GM12878 (cell line): Measurements from ENCODE around the gene PLK2. TPM values are rescaled to one million over a fixed set of nuclear protein-coding genes. Genes with fewer than 3 reads are reported as not detected.

Experiments used
- ATAC-seq: fragments of 200-7000 bp; cut with Tn5 transposase; 3 replicates; pipeline ENCODE4 v1.9.1; 2020; ENCODE audit warnings: mild to moderate bottlenecking, moderate library complexity
- BruUV-seq: library from RNA; stranded (reverse); fragments of 400-500 nt; replicated peaks from 2 replicates; lab custom pipeline; 2021; lab: Mats Ljungman, UMichigan
- CTCF ChIA-PET: fragments of 300-600 bp; sonication (Branson Sonifier 250); formaldehyde crosslinking; extraction: SDS; loops from one replicate; lab custom pipeline; 2021; ENCODE audit warnings: inconsistent platforms; lab: Yijun Ruan, JAX
- POLR2A ChIA-PET: fragments of 350-600 bp; formaldehyde crosslinking; extraction: SDS; loops from one replicate; lab custom pipeline; 2021; ENCODE audit warnings: inconsistent platforms; lab: Charles Lee
- RAD21 ChIA-PET: fragments of 300-600 bp; sonication (Branson Sonifier 250); formaldehyde crosslinking; loops from one replicate; lab custom pipeline; 2023; ENCODE audit warnings: antibody characterized with exemption; ENCODE audit not compliant: unreplicated experiment; lab: Charles Lee
- SMC1A ChIA-PET: fragments of 300-600 bp; sonication (Branson Sonifier 250); formaldehyde crosslinking; loops from one replicate; lab custom pipeline; 2023; ENCODE audit not compliant: unreplicated experiment, uncharacterized antibody; lab: Charles Lee
- DNase-seq: peaks from one replicate; pipeline ENCODE4 v3.0.0-alpha.2; 2011; ENCODE audit warnings: low read depth, low spot score
- FAIRE-seq: peaks from 3 replicates; lab custom pipeline; 2011; peaks lifted over from hg19 to GRCh38; lab: Jason Lieb, UNC
- H2AFZ ChIP-seq: 2 replicates; pipeline ENCODE4 v1.6.0; 2011; ENCODE audit warnings: low read depth, low read length, control low read depth; ENCODE audit not compliant: control insufficient read depth
- H3K27ac ChIP-seq: 2 replicates; pipeline ENCODE4 v1.5.1; 2011; ENCODE audit warnings: control low read depth; ENCODE audit not compliant: control insufficient read depth, insufficient read depth
- H3K27me3 ChIP-seq, 2 experiments: replicated peaks in 1 of 2; 2 replicates each; pipeline versions ENCODE4 v1.6.0 to v1.6.1; 2011; ENCODE audit warnings: low read length in 1 of 2; ENCODE audit not compliant: control insufficient read depth in 2 of 2, insufficient read depth in 2 of 2
- H3K36me3 ChIP-seq, 2 experiments: 2 replicates each; pipeline ENCODE4 v1.5.1; 2011; ENCODE audit warnings: low read length in 1 of 2; ENCODE audit not compliant: control insufficient read depth in 2 of 2, insufficient read depth in 2 of 2
- H3K4me1 ChIP-seq: 2 replicates; pipeline ENCODE4 v1.6.1; 2011; ENCODE audit warnings: mild to moderate bottlenecking, low read length, moderate library complexity, mixed read lengths; ENCODE audit not compliant: control insufficient read depth, insufficient read depth
- H3K4me2 ChIP-seq: 2 replicates; pipeline ENCODE4 v1.6.0; 2011; ENCODE audit warnings: control low read depth; ENCODE audit not compliant: control insufficient read depth, insufficient read depth
- H3K4me3 ChIP-seq: fragments of 200-600 bp; sonication (generic); 2 replicates; pipeline ENCODE4 v1.5.1; 2016
- H3K79me2 ChIP-seq: 2 replicates; pipeline ENCODE4 v1.6.0; 2011; ENCODE audit warnings: low read length; ENCODE audit not compliant: control insufficient read depth, insufficient read depth
- H3K9ac ChIP-seq: 2 replicates; pipeline ENCODE4 v1.8.0; 2011; ENCODE audit warnings: low read length, control low read depth, mixed read lengths; ENCODE audit not compliant: control insufficient read depth, insufficient read depth
- H3K9me3 ChIP-seq: replicated peaks from 3 replicates; pipeline ENCODE4 v1.5.1; 2011; ENCODE audit warnings: mild to moderate bottlenecking, low read length; ENCODE audit not compliant: control insufficient read depth, insufficient read depth
- H4K20me1 ChIP-seq: 2 replicates; pipeline ENCODE4 v1.6.0; 2011; ENCODE audit not compliant: control insufficient read depth, insufficient read depth
- ATF7 ChIP-seq: fragments of 450-650 bp; IDR thresholded peaks from 2 replicates; pipeline ENCODE4 v1.6.1; 2016; ENCODE audit warnings: low read depth, mild to moderate bottlenecking
- EP300 ChIP-seq, 2 experiments: fragments of 150-350 bp in 1 of 2; IDR thresholded peaks; 2 replicates each; pipeline ENCODE4 v1.6.1; 2011 to 2012; ENCODE audit warnings: low read depth in 2 of 2, low read length in 2 of 2, borderline replicate concordance in 1 of 2, improper control_type of control experiment in 1 of 2, inconsistent platforms in 1 of 2; ENCODE audit not compliant: control insufficient read depth in 1 of 2
- ETV6 ChIP-seq, 2 experiments: fragments of 450-650 bp in 1 of 2; IDR thresholded peaks in 1 of 2; conservative IDR thresholded peaks in 1 of 2; 2 replicates each; pipeline ENCODE4 v1.6.1; 2014; ENCODE audit warnings: antibody characterized with exemption in 1 of 2, borderline replicate concordance in 1 of 2, low read depth in 1 of 2, mild to moderate bottlenecking in 1 of 2, moderate library complexity in 1 of 2
- GABPA ChIP-seq: IDR thresholded peaks from 2 replicates; pipeline ENCODE4 v1.6.1; 2014; ENCODE audit warnings: antibody characterized with exemption, low read depth, mild to moderate bottlenecking, inconsistent platforms
- IKZF1 ChIP-seq: fragments of 450-650 bp; conservative IDR thresholded peaks from 2 replicates; pipeline ENCODE4 v1.6.1; 2017; ENCODE audit warnings: antibody characterized with exemption, mild to moderate bottlenecking
- IKZF2 ChIP-seq, 2 experiments: fragments of 450-650 bp; IDR thresholded peaks; 2 replicates each; pipeline ENCODE4 v1.6.1; 2017; ENCODE audit warnings: mild to moderate bottlenecking in 2 of 2, moderate library complexity in 2 of 2
- JUNB ChIP-seq: IDR thresholded peaks from 2 replicates; pipeline ENCODE4 v1.6.1; 2016; ENCODE audit warnings: antibody characterized with exemption, mild to moderate bottlenecking
- MTA2 ChIP-seq: fragments of 450-650 bp; IDR thresholded peaks from 2 replicates; pipeline ENCODE4 v1.6.1; 2016; ENCODE audit warnings: low read depth, mild to moderate bottlenecking, moderate library complexity
- NFYB ChIP-seq: IDR thresholded peaks from 2 replicates; pipeline ENCODE4 v1.6.1; 2011; ENCODE audit warnings: low read depth, mild to moderate bottlenecking, low read length, improper control_type of control experiment, moderate library complexity; ENCODE audit not compliant: insufficient read depth
- NR2C1 ChIP-seq: fragments of 450-650 bp; IDR thresholded peaks from 2 replicates; pipeline ENCODE4 v1.6.1; 2017; ENCODE audit warnings: antibody characterized with exemption, mild to moderate bottlenecking, moderate library complexity
- PAX8 ChIP-seq: fragments of 450-650 bp; IDR thresholded peaks from 2 replicates; pipeline ENCODE4 v1.6.1; 2017; ENCODE audit warnings: mild to moderate bottlenecking, moderate library complexity
- RAD51 ChIP-seq: fragments of 450-650 bp; IDR thresholded peaks from 2 replicates; pipeline ENCODE4 v1.6.1; 2016; ENCODE audit warnings: moderate library complexity, mild to moderate bottlenecking, inconsistent platforms
- SMAD1 ChIP-seq: fragments of 450-650 bp; IDR thresholded peaks from 2 replicates; pipeline ENCODE4 v1.6.1; 2018; ENCODE audit warnings: mild to moderate bottlenecking, low read depth; ENCODE audit not compliant: partially characterized antibody
- SUZ12 ChIP-seq: fragments of 200-600 bp; sonication (generic); IDR thresholded peaks from one replicate; pipeline ENCODE4 v1.6.1; 2018; ENCODE audit warnings: antibody characterized with exemption, mild to moderate bottlenecking; ENCODE audit not compliant: unreplicated experiment
- YBX1 ChIP-seq: fragments of 450-650 bp; IDR thresholded peaks from 2 replicates; pipeline ENCODE4 v1.6.1; 2016; ENCODE audit warnings: antibody characterized with exemption
- WGBS: methylation state at CpG from one replicate; pipeline ENCODE4 v1.1.6; 2016; ENCODE audit warnings: low lambda C conversion rate; ENCODE audit not compliant: insufficient replicate concordance, insufficient coverage; ENCODE audit errors: missing lambda C conversion rate; 5-methylcytosine and 5-hydroxymethylcytosine counted together
- in situ Hi-C: fragments of 300-500 bp; cut with MboI; formaldehyde crosslinking; loops from 9 replicates; pipeline ENCODE4 v1.14.3; 2018; ENCODE audit warnings: mixed read lengths
- intact Hi-C: fragments of 100-400 bp; cut with micrococcal nuclease; formaldehyde crosslinking; loops from one replicate; pipeline ENCODE4 v1.14.2; 2022; ENCODE audit not compliant: unreplicated experiment
- polyA plus RNA-seq, 11 experiments: library from polyadenylated mRNA; depleted of rRNA in 4 of 11; unstranded in 6 of 11; stranded (reverse) in 5 of 11; fragments of >200 nt; fragmentation: Nextera tagmentation in 4 of 11; fragmentation: Illumina TruSeq in 1 of 11; extraction: Ambion mirVana in 4 of 11; extraction: Trizol in 1 of 11; gene quantifications; 1 replicate in 1 of 11; 2 replicates in 10 of 11; pipeline versions ENCODE4 v1.2.1 to v1.2.3, GENCODE V29; 2011 to 2016; ENCODE audit warnings: inconsistent platforms in 2 of 11, missing spikeins in 2 of 11, low read depth in 1 of 11
- total RNA-seq, 4 experiments: library from RNA; depleted of rRNA in 3 of 4; stranded (reverse); fragments of >200 nt in 3 of 4; fragmentation: Illumina TruSeq in 1 of 4; extraction: Trizol in 1 of 4; gene quantifications; 2 replicates each; pipeline versions ENCODE4 v1.2.1 to v1.2.3, GENCODE V29; 2013 to 2021
- TF ChIP-seq, protein P1 (sequence below): fragments of 450-650 bp; formaldehyde crosslinking; IDR thresholded peaks from 2 replicates; pipeline ENCODE4 v1.4.0; 2022; ENCODE audit warnings: mild to moderate bottlenecking, moderate library complexity
- TF ChIP-seq, protein P2 (sequence below): fragments of 450-650 bp; IDR thresholded peaks from 2 replicates; pipeline ENCODE4 v1.6.1; 2017; ENCODE audit warnings: low read depth, mild to moderate bottlenecking, moderate library complexity
- TF ChIP-seq, protein P3 (sequence below): IDR thresholded peaks from 2 replicates; pipeline ENCODE4 v1.6.1; 2011; ENCODE audit warnings: mild to moderate bottlenecking, low read depth, low read length, moderate library complexity; ENCODE audit not compliant: insufficient replicate concordance

Gene PLK2
- total and polyA plus RNA-seq, 10 of the 15 experiments (the other 5 are each of a cell fraction or from before 2014, with no cell fraction given): 0.07 to 3.9 (median 0.52) TPM

DNA sequence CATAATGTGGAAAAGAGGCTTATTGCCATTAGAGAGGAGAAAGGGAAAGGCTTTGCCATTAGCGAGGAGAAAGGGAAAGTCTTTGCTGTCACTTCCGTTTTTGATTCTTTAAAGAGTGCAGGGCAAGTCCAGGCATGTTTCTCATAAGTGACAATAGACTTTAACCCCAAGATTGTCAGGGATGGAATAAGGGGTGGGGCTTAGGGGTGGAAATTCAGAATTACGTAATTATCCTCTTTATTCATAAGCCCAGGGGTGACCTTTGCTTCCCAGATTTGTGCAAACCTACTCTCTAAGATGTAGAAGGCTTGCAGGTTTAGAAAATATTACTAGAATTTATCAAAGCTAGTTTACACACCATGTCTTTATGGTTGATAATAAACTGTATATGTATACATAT lies 2.3 kb upstream of the PLK2 start:
- intact Hi-C loops (loop anchor here (1.0 to 10.0 kb wide), 4 partner anchors 63 to 1557 kb away; partner anchors contain the start of gene SETD9), in situ Hi-C loops (loop anchor here (5.0 to 25.0 kb wide), 3 partner anchors 800 to 1550 kb away; partner anchors contain the start of gene SETD9)
- Histone ChIP-seq H3K4me1 (peaks cover 12% of the 10 kb centered on the region), H3K4me3 (no peak overlapping the region), H3K27ac (peak overlapping the region; percentile 30; the same call in 1 of the 2 replicates), H3K79me2 (no peaks in the 10 kb centered on the region), H3K9me3 (no peaks in the 10 kb centered on the region), H2AFZ (peak overlapping the region; percentile 46), H3K27me3 (peaks cover 2 to 8% of the 10 kb centered on the region in 2 experiments; a peak in 3 of 4 replicates), H4K20me1 (no peaks in the 10 kb centered on the region), H3K9ac (no peak overlapping the region), H3K4me2 (no peak overlapping the region), H3K36me3 (no peaks in the 10 kb centered on the region)
- ATAC-seq: no peak
- CTCF ChIA-PET: interaction anchor here (0.6 to 6.8 kb wide), 18 partner anchors 14 to 1163 kb away, joined by 3 to 80 read pairs (median 8); no protein-coding TSS in a partner anchor
- RAD21 ChIA-PET: interaction anchor here (1.4 to 6.3 kb wide), 5 partner anchors 683 to 1551 kb away, joined by 3 to 42 read pairs (median 22); no protein-coding TSS in a partner anchor
- SMC1A ChIA-PET: interaction anchor here (1.0 to 4.7 kb wide), 9 partner anchors 44 to 1163 kb away, joined by 3 to 38 read pairs (median 7); no protein-coding TSS in a partner anchor
- WGBS: 37% methylated on average over 3 of the region's 3 CpGs
- POLR2A ChIA-PET: no interaction called here
- no peak for DNase-seq
- no peak for FAIRE-seq
- no TSS peak for BruUV-seq
- TF ChIP-seq IKZF1: peak; percentile 59
- TF ChIP-seq JUNB: no peak
- TF ChIP-seq, protein P1, sequence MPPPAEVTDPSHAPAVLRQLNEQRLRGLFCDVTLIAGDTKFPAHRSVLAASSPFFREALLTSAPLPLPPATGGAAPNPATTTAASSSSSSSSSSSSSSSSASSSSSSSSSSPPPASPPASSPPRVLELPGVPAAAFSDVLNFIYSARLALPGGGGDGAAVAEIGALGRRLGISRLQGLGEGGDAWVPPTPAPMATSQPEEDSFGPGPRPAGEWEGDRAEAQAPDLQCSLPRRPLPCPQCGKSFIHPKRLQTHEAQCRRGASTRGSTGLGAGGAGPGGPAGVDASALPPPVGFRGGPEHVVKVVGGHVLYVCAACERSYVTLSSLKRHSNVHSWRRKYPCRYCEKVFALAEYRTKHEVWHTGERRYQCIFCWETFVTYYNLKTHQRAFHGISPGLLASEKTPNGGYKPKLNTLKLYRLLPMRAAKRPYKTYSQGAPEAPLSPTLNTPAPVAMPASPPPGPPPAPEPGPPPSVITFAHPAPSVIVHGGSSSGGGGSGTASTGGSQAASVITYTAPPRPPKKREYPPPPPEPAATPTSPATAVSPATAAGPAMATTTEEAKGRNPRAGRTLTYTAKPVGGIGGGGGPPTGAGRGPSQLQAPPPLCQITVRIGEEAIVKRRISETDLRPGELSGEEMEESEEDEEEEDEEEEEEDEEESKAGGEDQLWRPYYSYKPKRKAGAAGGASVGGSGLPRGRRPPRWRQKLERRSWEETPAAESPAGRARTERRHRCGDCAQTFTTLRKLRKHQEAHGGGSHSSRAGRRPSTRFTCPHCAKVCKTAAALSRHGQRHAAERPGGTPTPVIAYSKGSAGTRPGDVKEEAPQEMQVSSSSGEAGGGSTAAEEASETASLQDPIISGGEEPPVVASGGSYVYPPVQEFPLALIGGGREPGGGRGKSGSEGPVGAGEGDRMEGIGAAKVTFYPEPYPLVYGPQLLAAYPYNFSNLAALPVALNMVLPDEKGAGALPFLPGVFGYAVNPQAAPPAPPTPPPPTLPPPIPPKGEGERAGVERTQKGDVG (CRISPR knock-in tag): no peak
- 0 out of 2 replicates have a peak, but pooled peaks have one; percentile 11 for TF ChIP-seq GABPA
- no peak for TF ChIP-seq YBX1
- TF ChIP-seq, protein P2, sequence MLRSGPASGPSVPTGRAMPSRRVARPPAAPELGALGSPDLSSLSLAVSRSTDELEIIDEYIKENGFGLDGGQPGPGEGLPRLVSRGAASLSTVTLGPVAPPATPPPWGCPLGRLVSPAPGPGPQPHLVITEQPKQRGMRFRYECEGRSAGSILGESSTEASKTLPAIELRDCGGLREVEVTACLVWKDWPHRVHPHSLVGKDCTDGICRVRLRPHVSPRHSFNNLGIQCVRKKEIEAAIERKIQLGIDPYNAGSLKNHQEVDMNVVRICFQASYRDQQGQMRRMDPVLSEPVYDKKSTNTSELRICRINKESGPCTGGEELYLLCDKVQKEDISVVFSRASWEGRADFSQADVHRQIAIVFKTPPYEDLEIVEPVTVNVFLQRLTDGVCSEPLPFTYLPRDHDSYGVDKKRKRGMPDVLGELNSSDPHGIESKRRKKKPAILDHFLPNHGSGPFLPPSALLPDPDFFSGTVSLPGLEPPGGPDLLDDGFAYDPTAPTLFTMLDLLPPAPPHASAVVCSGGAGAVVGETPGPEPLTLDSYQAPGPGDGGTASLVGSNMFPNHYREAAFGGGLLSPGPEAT: 0 out of 2 replicates have a peak, but pooled peaks have one; percentile 26
- no peak for TF ChIP-seq SMAD1
- TF ChIP-seq, protein P3, sequence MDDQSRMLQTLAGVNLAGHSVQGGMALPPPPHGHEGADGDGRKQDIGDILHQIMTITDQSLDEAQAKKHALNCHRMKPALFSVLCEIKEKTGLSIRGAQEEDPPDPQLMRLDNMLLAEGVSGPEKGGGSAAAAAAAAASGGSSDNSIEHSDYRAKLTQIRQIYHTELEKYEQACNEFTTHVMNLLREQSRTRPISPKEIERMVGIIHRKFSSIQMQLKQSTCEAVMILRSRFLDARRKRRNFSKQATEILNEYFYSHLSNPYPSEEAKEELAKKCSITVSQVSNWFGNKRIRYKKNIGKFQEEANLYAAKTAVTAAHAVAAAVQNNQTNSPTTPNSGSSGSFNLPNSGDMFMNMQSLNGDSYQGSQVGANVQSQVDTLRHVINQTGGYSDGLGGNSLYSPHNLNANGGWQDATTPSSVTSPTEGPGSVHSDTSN: no peak
- TF ChIP-seq ATF7: peak; percentile 71
- no peak for TF ChIP-seq SUZ12
- TF ChIP-seq MTA2: peak; percentile 47; the same call in 1 of the 2 replicates
- 0 out of 4 replicates have a peak, but pooled peaks of 1 of the 2 experiments have one; percentile 18 for TF ChIP-seq EP300 (IDR thresholded peaks at IDR 0.05; ENCODE audit: borderline replicate concordance in 1 of 2, control insufficient read depth in 1 of 2, low read depth in 2 of 2, low read length in 2 of 2)
- no peak for TF ChIP-seq ETV6 (conservative IDR thresholded peaks at IDR 0.05 in 1 of 2, IDR thresholded peaks at IDR 0.05 in 1 of 2; ENCODE audit: borderline replicate concordance in 1 of 2, low read depth in 1 of 2)
- peak; percentile 84 for TF ChIP-seq PAX8
- TF ChIP-seq IKZF2 (IDR thresholded peaks at IDR 0.05): peak; percentile 83 to 84
- no peak for TF ChIP-seq NFYB
- TF ChIP-seq NR2C1: 0 out of 2 replicates have a peak, but pooled peaks have one; percentile 7
- TF ChIP-seq RAD51: 0 out of 2 replicates have a peak, but pooled peaks have one; percentile 14
